Measurements from ENCODE around the gene MYLK. TPM values are rescaled to one million over a fixed set of nuclear protein-coding genes. Genes with fewer than 3 reads are reported as not detected.

Gene MYLK
- polyA plus RNA-seq, 4 donors: 129 to 162 (median 137) TPM

DNA sequence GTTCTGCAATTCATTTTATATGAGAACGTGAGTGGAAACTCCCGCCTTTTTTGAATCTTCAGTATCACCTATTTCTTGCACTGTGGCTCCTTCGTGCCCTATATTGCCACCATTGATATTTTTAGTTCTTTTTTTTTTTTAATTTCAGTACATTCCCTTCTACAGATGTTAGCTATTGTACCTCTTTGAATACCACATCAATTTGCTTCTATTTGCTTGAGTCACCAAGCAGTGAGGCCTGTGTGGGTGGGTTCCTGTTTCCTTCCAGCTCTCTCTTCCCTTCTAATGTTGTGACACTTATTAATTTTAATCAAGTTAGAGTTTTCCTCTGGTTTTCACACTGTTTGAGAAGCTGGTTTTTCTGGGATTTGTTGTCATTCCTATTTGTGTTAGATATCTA, 308.0 kb downstream of the MYLK start:
- no peak for DNase-seq (ENCODE audit: low read depth in 4 of 4, low spot score in 3 of 4)

- DNase-seq (ENCODE audit: low read depth in 4 of 4, low spot score in 3 of 4): no peak
Observed at GRCh38 chr3:123571973-123572365, 312.2 kb downstream of the MYLK start.

DNA sequence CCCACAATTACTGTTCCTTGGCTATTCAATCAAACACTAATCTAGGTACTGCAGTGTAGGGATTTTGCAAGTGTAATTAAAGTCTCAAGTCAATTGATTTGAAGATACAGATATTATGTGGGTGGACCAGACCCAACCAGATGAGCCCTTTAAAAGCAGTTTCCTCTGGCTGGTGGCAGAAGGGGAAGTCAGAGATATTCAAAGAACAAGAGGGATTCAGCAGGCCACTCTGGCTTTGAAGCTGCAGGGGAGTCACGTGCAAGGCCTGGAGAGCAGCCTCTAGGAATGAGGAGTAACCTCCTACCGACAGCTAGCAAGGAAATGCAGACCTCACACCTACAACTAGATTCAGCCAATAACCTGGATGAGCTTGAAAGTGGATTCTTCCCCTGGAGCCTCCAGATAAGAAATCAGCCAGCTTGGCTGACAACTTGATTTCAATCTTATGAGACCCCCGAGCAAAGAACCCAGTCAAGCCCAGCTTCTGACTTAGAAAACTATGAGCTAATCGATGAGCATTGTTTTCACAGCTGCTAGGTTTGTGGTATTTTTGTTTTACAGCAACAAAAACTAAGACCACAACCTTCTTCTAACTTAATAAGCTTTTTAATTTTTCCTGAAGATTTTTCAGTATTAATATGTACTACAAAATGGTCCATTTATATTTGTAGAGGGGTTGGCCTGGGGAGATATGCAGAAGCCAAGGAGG, 312.7 kb downstream of the MYLK start:
- no peak for DNase-seq (ENCODE audit: low read depth in 4 of 4, low spot score in 3 of 4)

DNA sequence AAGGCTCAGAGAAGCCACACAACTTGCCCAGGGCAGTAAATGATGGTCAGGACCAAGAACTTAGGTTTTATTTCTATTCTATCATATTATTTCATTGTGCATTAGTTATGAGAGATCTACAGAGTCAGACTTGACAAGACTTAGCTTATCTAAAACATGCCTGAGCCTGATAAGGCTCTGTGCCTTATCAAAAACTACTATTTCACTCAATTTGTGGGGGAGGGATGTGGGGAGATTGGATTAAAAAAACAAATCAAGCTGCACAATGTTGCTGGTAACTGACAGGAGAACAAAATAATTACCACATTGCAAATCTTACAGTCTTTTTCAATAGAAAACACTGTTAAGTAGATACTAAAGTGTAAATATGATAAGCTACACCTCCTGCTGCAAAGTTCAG, 315.3 kb downstream of the MYLK start:
- DNase-seq (ENCODE audit: low read depth in 4 of 4, low spot score in 3 of 4): no peak

DNA sequence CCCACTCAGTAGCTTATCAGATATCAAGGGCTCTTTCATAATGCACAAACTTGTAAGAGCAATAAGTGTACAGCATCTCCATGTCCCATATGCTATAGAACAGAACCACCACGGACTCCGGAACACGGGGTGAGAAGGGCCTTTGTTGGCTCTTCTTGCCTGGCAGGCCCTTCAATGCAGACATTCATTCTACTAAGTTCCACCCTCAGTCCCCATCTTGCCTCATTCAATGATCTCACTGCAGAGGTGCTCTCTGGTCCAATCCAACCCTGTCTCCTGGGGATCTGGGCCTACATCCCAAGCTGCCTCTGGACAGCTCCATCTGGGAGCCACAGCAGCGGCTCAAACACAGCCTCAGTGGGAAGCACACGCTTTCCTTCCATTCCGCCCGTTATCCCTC, 316.1 kb downstream of the MYLK start:
- DNase-seq (ENCODE audit: low read depth in 4 of 4, low spot score in 3 of 4): no peak

GRCh38 chr3:123564056-123564455, 320.1 kb downstream of the MYLK start:
- DNase-seq (ENCODE audit: low read depth in 4 of 4, low spot score in 3 of 4): no peak

DNA sequence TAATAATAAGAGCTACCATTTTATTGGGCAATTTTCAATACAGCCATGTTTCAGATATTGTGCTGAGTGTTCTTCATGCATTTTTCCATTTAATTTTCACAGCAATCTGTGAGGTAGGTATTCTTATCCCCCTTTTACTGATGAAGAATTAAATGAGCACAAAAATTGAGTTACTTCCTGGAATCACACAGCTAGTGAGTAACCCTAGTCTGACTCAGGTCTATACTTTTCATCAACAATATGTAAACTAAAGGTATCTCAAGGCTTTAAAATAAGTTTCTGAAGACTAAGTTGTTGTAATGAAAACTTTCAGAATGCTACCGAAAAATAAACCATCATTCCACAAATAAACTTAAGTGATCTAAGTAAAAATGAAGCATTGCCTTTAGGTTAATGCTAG, 321.6 kb downstream of the MYLK start:
- DNase-seq (ENCODE audit: low read depth in 4 of 4, low spot score in 3 of 4): no peak

DNA sequence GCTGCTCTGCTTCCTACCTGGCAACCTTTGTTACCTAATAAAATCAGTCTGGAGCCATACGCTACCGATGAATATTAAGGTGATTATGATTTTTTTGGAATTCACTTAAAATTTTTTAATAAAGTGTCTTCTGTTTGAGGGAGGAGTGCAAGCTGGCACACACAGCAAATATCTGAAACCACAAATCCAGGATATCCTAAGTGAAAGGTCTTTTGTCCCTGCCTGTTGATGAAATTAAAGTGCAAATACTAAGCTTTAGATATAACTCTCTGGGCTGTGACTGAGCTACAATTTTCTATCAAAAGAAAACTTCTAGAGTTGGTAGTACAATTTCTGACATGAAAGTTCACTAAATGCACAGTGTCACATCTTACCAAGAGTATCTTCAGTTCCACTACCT, 322.9 kb downstream of the MYLK start:
- no peak for DNase-seq (ENCODE audit: low read depth in 4 of 4, low spot score in 3 of 4)

Other genes starting within 250 kb of the MYLK start
- gene CCDC14, start 76.9 kb upstream of the MYLK start, polyA plus RNA-seq (ENCODE audit: insufficient read length in 4 of 4): 100 to 1,000 TPM; 119 to 153 (median 139) TPM
- gene ROPN1, start 107.8 kb upstream of the MYLK start, polyA plus RNA-seq (ENCODE audit: insufficient read length in 4 of 4): under 1 TPM in 3 of 4 donors, not detected in 1; 0.04 to 0.36 (median 0.22) TPM
- gene KALRN, start 149.0 kb upstream of the MYLK start, polyA plus RNA-seq (ENCODE audit: insufficient read length in 4 of 4): 10 to 100 TPM; 24.1 to 29.3 (median 27.0) TPM

All from right renal pelvis (tissue), 4 donors.